HEK293 (cell line): ENCODE results near the gene HCAR2.

Source experiments
- CTCF ChIA-PET: fragments of 350-600 bp; formaldehyde crosslinking; extraction: SDS; loops from one replicate; lab custom pipeline; 2021; ENCODE audit warnings: antibody characterized with exemption; lab: Yijun Ruan, JAX
- POLR2A ChIA-PET: fragments of 300-600 bp; formaldehyde crosslinking; extraction: SDS; loops from one replicate; lab custom pipeline; 2020; ENCODE audit warnings: antibody characterized with exemption, inconsistent platforms; lab: Yijun Ruan, JAX
- H3K27ac ChIP-seq: fragments of 200-500 bp; sonication (Bioruptor generic); 2 replicates; pipeline ENCODE4 v1.5.1; 2014; ENCODE audit warnings: low read depth, low read length, control low read depth, inconsistent platforms; ENCODE audit errors: extremely low read depth
- H3K36me3 ChIP-seq, 2 experiments: fragments of 200-500 bp in 1 of 2; sonication (Bioruptor generic) in 1 of 2; 1 replicate in 1 of 2; 2 replicates in 1 of 2; pipeline ENCODE4 v1.5.1; 2014 to 2017; ENCODE audit warnings: inconsistent platforms in 2 of 2, low read length in 2 of 2; ENCODE audit not compliant: control insufficient read depth in 2 of 2, insufficient read depth in 1 of 2
- H3K4me1 ChIP-seq: fragments of 200-500 bp; sonication (Bioruptor generic); 2 replicates; pipeline ENCODE4 v1.5.1; 2014; ENCODE audit warnings: mild to moderate bottlenecking, low read length, inconsistent platforms; ENCODE audit not compliant: control insufficient read depth, insufficient read depth
- H3K4me3 ChIP-seq: 2 replicates; pipeline ENCODE4 v1.5.1; 2011; ENCODE audit warnings: low read depth, mild to moderate bottlenecking, control low read depth, low read length, moderate library complexity
- H3K9me3 ChIP-seq: fragments of 200-500 bp; sonication (Bioruptor generic); 2 replicates; pipeline ENCODE4 v1.5.1; 2014; ENCODE audit warnings: low read depth, low read length, inconsistent platforms; ENCODE audit not compliant: control insufficient read depth, insufficient read depth
- ELK4 ChIP-seq: IDR thresholded peaks from 2 replicates; pipeline ENCODE4 v1.6.1; 2011; ENCODE audit warnings: mild to moderate bottlenecking, low read depth, low read length, borderline replicate concordance
- WT1 ChIP-seq: fragments of 450-650 bp; formaldehyde crosslinking; IDR thresholded peaks from 2 replicates; pipeline ENCODE4 v1.5.1; 2016; ENCODE audit warnings: missing biosample characterization, missing genetic modification characterization
- ZFHX2 ChIP-seq: fragments of 450-650 bp; formaldehyde crosslinking; conservative IDR thresholded peaks from 2 replicates; pipeline ENCODE4 v1.5.1; 2016; ENCODE audit warnings: missing biosample characterization, missing genetic modification characterization
- ZNF184 ChIP-seq: fragments of 450-650 bp; IDR thresholded peaks from 2 replicates; pipeline ENCODE4 v1.5.1; 2018; ENCODE audit warnings: missing biosample characterization, mild to moderate bottlenecking, missing genetic modification characterization
- ZNF223 ChIP-seq: fragments of 450-650 bp; formaldehyde crosslinking; IDR thresholded peaks from 2 replicates; pipeline ENCODE4 v1.5.1; 2016; ENCODE audit warnings: missing biosample characterization, missing genetic modification characterization
- ZNF280D ChIP-seq: fragments of 450-650 bp; formaldehyde crosslinking; IDR thresholded peaks from 2 replicates; pipeline ENCODE4 v1.5.1; 2016; ENCODE audit warnings: missing biosample characterization, missing genetic modification characterization
- ZNF324 ChIP-seq: fragments of 450-650 bp; formaldehyde crosslinking; IDR thresholded peaks from 2 replicates; pipeline ENCODE4 v1.5.1; 2016; ENCODE audit warnings: missing biosample characterization, missing genetic modification characterization
- ZNF391 ChIP-seq: fragments of 450-650 bp; formaldehyde crosslinking; IDR thresholded peaks from 2 replicates; pipeline ENCODE4 v1.5.1; 2016; ENCODE audit warnings: low read depth, missing biosample characterization, missing genetic modification characterization, borderline replicate concordance
- ZNF548 ChIP-seq: fragments of 450-650 bp; formaldehyde crosslinking; IDR thresholded peaks from 2 replicates; pipeline ENCODE4 v1.5.1; 2016; ENCODE audit warnings: missing biosample characterization, missing genetic modification characterization
- ZNF549 ChIP-seq: fragments of 450-650 bp; IDR thresholded peaks from 2 replicates; pipeline ENCODE4 v1.5.1; 2018; ENCODE audit warnings: missing biosample characterization, missing genetic modification characterization, mild to moderate bottlenecking, inconsistent platforms, moderate library complexity
- ZNF76 ChIP-seq: fragments of 450-650 bp; formaldehyde crosslinking; IDR thresholded peaks from 2 replicates; pipeline ENCODE4; 2016; ENCODE audit warnings: low read depth, missing biosample characterization, missing genetic modification characterization, borderline replicate concordance
- ZNF843 ChIP-seq: fragments of 450-650 bp; formaldehyde crosslinking; IDR thresholded peaks from 2 replicates; pipeline ENCODE4 v1.5.1; 2016; ENCODE audit warnings: missing biosample characterization, missing genetic modification characterization
- TF ChIP-seq, protein P1 (sequence below): fragments of 450-650 bp; formaldehyde crosslinking; IDR thresholded peaks from 2 replicates; pipeline ENCODE4 v1.5.1; 2016; ENCODE audit warnings: missing biosample characterization, missing genetic modification characterization
- TF ChIP-seq, protein P2 (sequence below): fragments of 450-650 bp; formaldehyde crosslinking; IDR thresholded peaks from 2 replicates; pipeline ENCODE4 v1.5.1; 2016; ENCODE audit warnings: missing biosample characterization, missing genetic modification characterization
- TF ChIP-seq, protein P3 (sequence below): fragments of 450-650 bp; formaldehyde crosslinking; IDR thresholded peaks from 2 replicates; pipeline ENCODE4 v1.5.1; 2016; ENCODE audit warnings: missing biosample characterization, missing genetic modification characterization

The HCAR2 gene

DNA sequence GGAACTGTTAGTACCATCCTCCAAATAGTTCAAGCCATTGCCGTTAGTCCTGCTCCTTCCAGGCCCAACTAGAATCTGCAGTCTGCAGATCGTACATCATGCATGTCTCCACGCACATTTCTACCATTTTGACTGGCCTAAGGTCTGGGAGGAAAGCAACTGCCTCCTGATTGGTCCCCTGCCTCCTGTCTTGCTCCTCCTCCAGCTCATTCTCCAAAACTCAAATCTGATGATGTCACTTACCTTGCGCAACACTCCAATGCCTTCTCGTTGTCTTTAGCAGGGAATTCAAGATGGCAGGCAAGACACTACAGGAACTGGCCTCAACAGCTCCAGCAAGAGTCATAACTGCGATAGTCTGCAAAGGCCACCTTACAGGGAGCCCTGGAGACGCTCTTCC is 37.2 kb upstream of the HCAR2 start (continued):
- TF ChIP-seq ZNF391 (tag by site-specific recombination), result no peak

GRCh38 chr12:122738571-122738970 is 35.4 kb upstream of the HCAR2 start:
- Histone ChIP-seq H3K4me1 (no peaks in the 10 kb centered on the region), H3K9me3 (no peaks in the 10 kb centered on the region), H3K36me3 (no peaks in the 10 kb centered on the region), H3K4me3 (no peak overlapping the region), H3K27ac (no peak overlapping the region)
- ChIA-PET CTCF (interaction anchor here (1.3 kb wide), 1 partner anchor 14 kb away, joined by 4 read pairs; the partner anchor contains the start of gene DENR), POLR2A (interaction anchor here (0.5 kb wide), 1 partner anchor 741 kb away, joined by 5 read pairs; no protein-coding TSS in a partner anchor)
- no peak for TF ChIP-seq ELK4
- no peak for TF ChIP-seq ZNF324
- TF ChIP-seq, protein P1, sequence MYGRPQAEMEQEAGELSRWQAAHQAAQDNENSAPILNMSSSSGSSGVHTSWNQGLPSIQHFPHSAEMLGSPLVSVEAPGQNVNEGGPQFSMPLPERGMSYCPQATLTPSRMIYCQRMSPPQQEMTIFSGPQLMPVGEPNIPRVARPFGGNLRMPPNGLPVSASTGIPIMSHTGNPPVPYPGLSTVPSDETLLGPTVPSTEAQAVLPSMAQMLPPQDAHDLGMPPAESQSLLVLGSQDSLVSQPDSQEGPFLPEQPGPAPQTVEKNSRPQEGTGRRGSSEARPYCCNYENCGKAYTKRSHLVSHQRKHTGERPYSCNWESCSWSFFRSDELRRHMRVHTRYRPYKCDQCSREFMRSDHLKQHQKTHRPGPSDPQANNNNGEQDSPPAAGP (tag by site-specific recombination), result no peak
- TF ChIP-seq ZNF223 (tag by site-specific recombination), result no peak
- TF ChIP-seq ZNF76 (tag by site-specific recombination), result no peak
- no peak for TF ChIP-seq ZFHX2 (tag by site-specific recombination)
- no peak for TF ChIP-seq ZNF843 (tag by site-specific recombination)
- no peak for TF ChIP-seq ZNF184 (tag by site-specific recombination)
- no peak for TF ChIP-seq WT1 (tag by site-specific recombination)
- TF ChIP-seq ZNF548 (tag by site-specific recombination), result no peak

- CTCF ChIA-PET, result no interaction called here
- no peaks in the 10 kb centered on the region for H3K4me1 ChIP-seq
- H3K9me3 ChIP-seq, result no peaks in the 10 kb centered on the region
- no peak overlapping the region for H3K4me3 ChIP-seq
- POLR2A ChIA-PET, result no interaction called here
- TF ChIP-seq ZNF549, result no peak
- TF ChIP-seq, protein P1 (tag by site-specific recombination), result no peak
- TF ChIP-seq, protein P2, sequence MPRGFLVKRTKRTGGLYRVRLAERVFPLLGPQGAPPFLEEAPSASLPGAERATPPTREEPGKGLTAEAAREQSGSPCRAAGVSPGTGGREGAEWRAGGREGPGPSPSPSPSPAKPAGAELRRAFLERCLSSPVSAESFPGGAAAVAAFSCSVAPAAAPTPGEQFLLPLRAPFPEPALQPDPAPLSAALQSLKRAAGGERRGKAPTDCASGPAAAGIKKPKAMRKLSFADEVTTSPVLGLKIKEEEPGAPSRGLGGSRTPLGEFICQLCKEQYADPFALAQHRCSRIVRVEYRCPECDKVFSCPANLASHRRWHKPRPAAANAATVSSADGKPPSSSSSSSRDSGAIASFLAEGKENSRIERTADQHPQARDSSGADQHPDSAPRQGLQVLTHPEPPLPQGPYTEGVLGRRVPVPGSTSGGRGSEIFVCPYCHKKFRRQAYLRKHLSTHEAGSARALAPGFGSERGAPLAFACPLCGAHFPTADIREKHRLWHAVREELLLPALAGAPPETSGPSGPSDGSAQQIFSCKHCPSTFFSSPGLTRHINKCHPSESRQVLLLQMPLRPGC (tag by site-specific recombination), result no peak
- TF ChIP-seq ZNF280D, result no peak
- TF ChIP-seq, protein P3, sequence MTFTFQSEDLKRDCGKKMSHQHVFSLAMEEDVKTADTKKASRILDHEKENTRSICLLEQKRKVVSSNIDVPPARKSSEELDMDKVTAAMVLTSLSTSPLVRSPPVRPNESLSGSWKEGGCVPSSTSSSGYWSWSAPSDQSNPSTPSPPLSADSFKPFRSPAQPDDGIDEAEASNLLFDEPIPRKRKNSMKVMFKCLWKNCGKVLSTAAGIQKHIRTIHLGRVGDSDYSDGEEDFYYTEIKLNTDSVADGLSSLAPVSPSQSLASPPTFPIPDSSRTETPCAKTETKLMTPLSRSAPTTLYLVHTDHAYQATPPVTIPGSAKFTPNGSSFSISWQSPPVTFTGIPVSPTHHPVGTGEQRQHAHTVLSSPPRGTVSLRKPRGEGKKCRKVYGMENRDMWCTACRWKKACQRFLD, result no peak
- H3K27ac ChIP-seq, result no peak overlapping the region
- no peaks in the 10 kb centered on the region for H3K36me3 ChIP-seq
Observed at GRCh38 chr12:122732611-122733010, 29.5 kb upstream of the HCAR2 start.
